ENCODE results near the gene CPNE4.

The CPNE4 gene

GRCh38 chr3:132033471-132033870, 1.3 kb downstream of the CPNE4 start:
- H3K27me3 Mint-ChIP-seq: peaks cover 63% of the 10 kb centered on the region
- no peaks in the 10 kb centered on the region for H3K9me3 Mint-ChIP-seq
- no peak overlapping the region for H3K27ac Mint-ChIP-seq
- H3K4me1 Mint-ChIP-seq: peaks cover 14% of the 10 kb centered on the region
- no peak overlapping the region for H3K4me3 Mint-ChIP-seq
- no peaks in the 10 kb centered on the region for H3K36me3 Mint-ChIP-seq

GRCh38 chr3:132032959-132033358, 1.9 kb downstream of the CPNE4 start:
- no peak overlapping the region for H3K27ac Mint-ChIP-seq
- H3K27me3 Mint-ChIP-seq: peaks cover 58% of the 10 kb centered on the region
- no peak overlapping the region for H3K4me3 Mint-ChIP-seq
- H3K4me1 Mint-ChIP-seq: peaks cover 14% of the 10 kb centered on the region
- no peaks in the 10 kb centered on the region for H3K36me3 Mint-ChIP-seq
- no peaks in the 10 kb centered on the region for H3K9me3 Mint-ChIP-seq

GRCh38 chr3:132029182-132029902, 5.5 kb downstream of the CPNE4 start:
- Mint-ChIP-seq H3K9me3 (no peaks in the 10 kb centered on the region), H3K27ac (no peak overlapping the region), H3K4me1 (peaks cover 3% of the 10 kb centered on the region), H3K36me3 (no peaks in the 10 kb centered on the region), H3K27me3 (peaks cover 36% of the 10 kb centered on the region), H3K4me3 (no peak overlapping the region)

- Mint-ChIP-seq H3K4me3 (no peak overlapping the region), H3K36me3 (no peaks in the 10 kb centered on the region), H3K4me1 (no peaks in the 10 kb centered on the region), H3K27me3 (peaks cover 10% of the 10 kb centered on the region), H3K9me3 (no peaks in the 10 kb centered on the region), H3K27ac (no peak overlapping the region)
These were observed 11.9 kb downstream of the CPNE4 start for GRCh38 chr3:132022914-132023313.

- Mint-ChIP-seq H3K27ac (no peak overlapping the region), H3K9me3 (no peaks in the 10 kb centered on the region), H3K4me3 (no peak overlapping the region), H3K27me3 (peaks cover 22% of the 10 kb centered on the region), H3K36me3 (no peaks in the 10 kb centered on the region), H3K4me1 (no peaks in the 10 kb centered on the region)
These were observed 14.8 kb downstream of the CPNE4 start for GRCh38 chr3:132020058-132020457.

GRCh38 chr3:132017137-132017536, 17.7 kb downstream of the CPNE4 start:
- H3K4me3 Mint-ChIP-seq: no peak overlapping the region
- H3K9me3 Mint-ChIP-seq: no peaks in the 10 kb centered on the region
- no peak overlapping the region for H3K27ac Mint-ChIP-seq
- no peaks in the 10 kb centered on the region for H3K36me3 Mint-ChIP-seq
- peaks cover 20% of the 10 kb centered on the region for H3K27me3 Mint-ChIP-seq
- H3K4me1 Mint-ChIP-seq: no peaks in the 10 kb centered on the region

- no peaks in the 10 kb centered on the region for H3K4me1 Mint-ChIP-seq
- H3K9me3 Mint-ChIP-seq: no peaks in the 10 kb centered on the region
- no peak overlapping the region for H3K27ac Mint-ChIP-seq
- H3K36me3 Mint-ChIP-seq: no peaks in the 10 kb centered on the region
- H3K4me3 Mint-ChIP-seq: no peak overlapping the region
- H3K27me3 Mint-ChIP-seq: peaks cover 20% of the 10 kb centered on the region
These were observed 18.5 kb downstream of the CPNE4 start for GRCh38 chr3:132016061-132017041.

- Mint-ChIP-seq H3K36me3 (no peaks in the 10 kb centered on the region), H3K9me3 (no peaks in the 10 kb centered on the region), H3K4me3 (no peak overlapping the region), H3K27ac (no peak overlapping the region), H3K4me1 (no peaks in the 10 kb centered on the region), H3K27me3 (peaks cover 14% of the 10 kb centered on the region)
These were observed 20.7 kb downstream of the CPNE4 start for GRCh38 chr3:132014105-132014504.

- no peaks in the 10 kb centered on the region for H3K9me3 Mint-ChIP-seq
- no peak overlapping the region for H3K27ac Mint-ChIP-seq
- no peak overlapping the region for H3K4me3 Mint-ChIP-seq
- no peaks in the 10 kb centered on the region for H3K36me3 Mint-ChIP-seq
- no peaks in the 10 kb centered on the region for H3K4me1 Mint-ChIP-seq
- H3K27me3 Mint-ChIP-seq: peaks cover 3% of the 10 kb centered on the region
These were observed 25.6 kb downstream of the CPNE4 start for GRCh38 chr3:132009241-132009640.

- Mint-ChIP-seq H3K4me3 (no peak overlapping the region), H3K4me1 (no peaks in the 10 kb centered on the region), H3K27me3 (peaks cover 3% of the 10 kb centered on the region), H3K9me3 (no peaks in the 10 kb centered on the region), H3K27ac (no peak overlapping the region), H3K36me3 (no peaks in the 10 kb centered on the region)
These were observed 26.0 kb downstream of the CPNE4 start for GRCh38 chr3:132008837-132009236.

GRCh38 chr3:132007617-132008016, 27.2 kb downstream of the CPNE4 start:
- no peaks in the 10 kb centered on the region for H3K27me3 Mint-ChIP-seq
- no peaks in the 10 kb centered on the region for H3K9me3 Mint-ChIP-seq

GRCh38 chr3:132006605-132007204, 28.1 kb downstream of the CPNE4 start:
- Mint-ChIP-seq H3K36me3 (no peaks in the 10 kb centered on the region), H3K4me3 (no peak overlapping the region), H3K9me3 (no peaks in the 10 kb centered on the region), H3K27me3 (no peaks in the 10 kb centered on the region), H3K27ac (no peak overlapping the region), H3K4me1 (no peaks in the 10 kb centered on the region)

More at GRCh38 chr3:132007617-132008016, 27.2 kb downstream of the CPNE4 start:
- Mint-ChIP-seq H3K4me3 (no peak overlapping the region), H3K4me1 (no peaks in the 10 kb centered on the region), H3K36me3 (no peaks in the 10 kb centered on the region), H3K27ac (no peak overlapping the region)

- Mint-ChIP-seq H3K36me3 (no peaks in the 10 kb centered on the region), H3K27me3 (no peaks in the 10 kb centered on the region), H3K9me3 (no peaks in the 10 kb centered on the region), H3K4me1 (no peaks in the 10 kb centered on the region), H3K27ac (no peak overlapping the region), H3K4me3 (no peak overlapping the region)
These were observed 30.2 kb downstream of the CPNE4 start for GRCh38 chr3:132004571-132004970.

GRCh38 chr3:132003685-132004084, 31.1 kb downstream of the CPNE4 start:
- Mint-ChIP-seq H3K9me3 (no peaks in the 10 kb centered on the region), H3K27me3 (no peaks in the 10 kb centered on the region), H3K4me3 (no peak overlapping the region), H3K36me3 (no peaks in the 10 kb centered on the region), H3K4me1 (no peaks in the 10 kb centered on the region), H3K27ac (no peak overlapping the region)

GRCh38 chr3:132001999-132002398, 32.8 kb downstream of the CPNE4 start:
- Mint-ChIP-seq H3K27ac (no peak overlapping the region), H3K9me3 (no peaks in the 10 kb centered on the region), H3K27me3 (no peaks in the 10 kb centered on the region), H3K36me3 (no peaks in the 10 kb centered on the region), H3K4me3 (no peak overlapping the region), H3K4me1 (no peaks in the 10 kb centered on the region)

GRCh38 chr3:132001036-132001435, 33.8 kb downstream of the CPNE4 start:
- Mint-ChIP-seq H3K27me3 (no peaks in the 10 kb centered on the region), H3K9me3 (no peaks in the 10 kb centered on the region), H3K36me3 (no peaks in the 10 kb centered on the region), H3K4me3 (no peak overlapping the region), H3K4me1 (no peaks in the 10 kb centered on the region), H3K27ac (no peak overlapping the region)

Measured in activated naive CD4-positive, alpha-beta T cell treated with anti-CD3 and anti-CD28 coated beads, Interleukin-2, amount 50 U/mL, for 24 hours (primary cell).